Neural cell (in vitro differentiated cells): ENCODE measurements around the gene OTX2. TPM values are rescaled to one million over a fixed set of nuclear protein-coding genes. Genes with fewer than 3 reads are reported as not detected.

Source experiments
- polyA plus RNA-seq: library from polyadenylated mRNA; depleted of rRNA; stranded (reverse); fragments of >200 nt; gene quantifications from 2 replicates; pipeline ENCODE4 v1.2.3, GENCODE V29; 2014
- small RNA-seq, 3 experiments: library from RNA; depleted of rRNA; stranded (forward); fragments of <200 nt; gene quantifications; one replicate each; pipeline ENCODE3, GENCODE V24; 2012

Gene OTX2
- polyA plus RNA-seq, 1 donor from 2014 or later: 2.1 TPM

Small RNAs within 50 kb of the gene (small RNA-seq; reads per million reads assigned to genes)
- gene RN7SL461P: 0 reads per million in 3 experiments
- gene RNU6-1204P: 0 reads per million in 3 experiments

Other genes with a start within 250 kb of the OTX2 start
- 56.0 and 67.0 TPM in 2 replicates for gene TMEM260, start 230.7 kb downstream of the OTX2 start, polyA plus RNA-seq